ENCODE data around the gene PIGS.

Gene PIGS

GRCh38 chr17:28545141-28545503 is 26.2 kb downstream of the PIGS start:
- DNase-seq (ENCODE audit: insufficient read length, low spot score) (no peak), FAIRE-seq (no peak)
- TF ChIP-seq POU2F2 (IDR thresholded peaks at IDR 0.05; ENCODE audit: low read depth, low read length) (no peak), PAX5 (IDR thresholded peaks at IDR 0.05; ENCODE audit: insufficient read depth, low read length, severe bottlenecking) (no peak), POLR2AphosphoS5 (IDR thresholded peaks at IDR 0.05; ENCODE audit: low read depth, low read length) (no peak), TAF1 (IDR thresholded peaks at IDR 0.05; ENCODE audit: low read depth, low read length) (no peak), POLR2A (IDR thresholded peaks at IDR 0.05; ENCODE audit: low read depth, low read length) (no peak), SPI1 (IDR thresholded peaks at IDR 0.05; ENCODE audit: low read depth, low read length) (no peak)

- TF ChIP-seq TAF1 (IDR thresholded peaks at IDR 0.05; ENCODE audit: low read depth, low read length) (no peak), SPI1 (IDR thresholded peaks at IDR 0.05; ENCODE audit: low read depth, low read length) (no peak), POLR2A (IDR thresholded peaks at IDR 0.05; ENCODE audit: low read depth, low read length) (no peak), PAX5 (IDR thresholded peaks at IDR 0.05; ENCODE audit: insufficient read depth, low read length, severe bottlenecking) (no peak), POLR2AphosphoS5 (IDR thresholded peaks at IDR 0.05; ENCODE audit: low read depth, low read length) (no peak), POU2F2 (IDR thresholded peaks at IDR 0.05; ENCODE audit: low read depth, low read length) (no peak)
- FAIRE-seq, result no peak
- DNase-seq (ENCODE audit: insufficient read length, low spot score), result no peak
These were observed 26.8 kb downstream of the PIGS start for GRCh38 chr17:28544402-28545140.

GRCh38 chr17:28541439-28541838 is 29.9 kb downstream of the PIGS start:
- DNase-seq (ENCODE audit: insufficient read length, low spot score), result no peak
- no peak for FAIRE-seq
- TF ChIP-seq POLR2A (IDR thresholded peaks at IDR 0.05; ENCODE audit: low read depth, low read length) (no peak), SPI1 (IDR thresholded peaks at IDR 0.05; ENCODE audit: low read depth, low read length) (no peak), POLR2AphosphoS5 (IDR thresholded peaks at IDR 0.05; ENCODE audit: low read depth, low read length) (no peak), TAF1 (IDR thresholded peaks at IDR 0.05; ENCODE audit: low read depth, low read length) (no peak), POU2F2 (IDR thresholded peaks at IDR 0.05; ENCODE audit: low read depth, low read length) (no peak), PAX5 (IDR thresholded peaks at IDR 0.05; ENCODE audit: insufficient read depth, low read length, severe bottlenecking) (no peak)

- TF ChIP-seq TAF1 (IDR thresholded peaks at IDR 0.05; ENCODE audit: low read depth, low read length) (no peak), POLR2A (IDR thresholded peaks at IDR 0.05; ENCODE audit: low read depth, low read length) (no peak), SPI1 (IDR thresholded peaks at IDR 0.05; ENCODE audit: low read depth, low read length) (no peak), POLR2AphosphoS5 (IDR thresholded peaks at IDR 0.05; ENCODE audit: low read depth, low read length) (no peak), PAX5 (IDR thresholded peaks at IDR 0.05; ENCODE audit: insufficient read depth, low read length, severe bottlenecking) (no peak), POU2F2 (IDR thresholded peaks at IDR 0.05; ENCODE audit: low read depth, low read length) (no peak)
- DNase-seq (ENCODE audit: insufficient read length, low spot score) (no peak), FAIRE-seq (no peak)
These were observed 31.1 kb downstream of the PIGS start for GRCh38 chr17:28540231-28540630.

- FAIRE-seq (no peak), DNase-seq (ENCODE audit: insufficient read length, low spot score) (no peak)
- no peak for TF ChIP-seq POU2F2 (IDR thresholded peaks at IDR 0.05; ENCODE audit: low read depth, low read length)
- TF ChIP-seq TAF1 (IDR thresholded peaks at IDR 0.05; ENCODE audit: low read depth, low read length), result no peak
- TF ChIP-seq SPI1 (IDR thresholded peaks at IDR 0.05; ENCODE audit: low read depth, low read length), result no peak
- no peak for TF ChIP-seq PAX5 (IDR thresholded peaks at IDR 0.05; ENCODE audit: insufficient read depth, low read length, severe bottlenecking)
- TF ChIP-seq POLR2A (IDR thresholded peaks at IDR 0.05; ENCODE audit: low read depth, low read length), result no peak
- no peak for TF ChIP-seq POLR2AphosphoS5 (IDR thresholded peaks at IDR 0.05; ENCODE audit: low read depth, low read length)
These were observed 32.9 kb downstream of the PIGS start for GRCh38 chr17:28538296-28538895.

GRCh38 chr17:28537219-28537610 is 34.1 kb downstream of the PIGS start:
- DNase-seq (ENCODE audit: insufficient read length, low spot score) (no peak), FAIRE-seq (no peak)
- TF ChIP-seq SPI1 (IDR thresholded peaks at IDR 0.05; ENCODE audit: low read depth, low read length) (no peak), POLR2A (IDR thresholded peaks at IDR 0.05; ENCODE audit: low read depth, low read length) (no peak), POLR2AphosphoS5 (IDR thresholded peaks at IDR 0.05; ENCODE audit: low read depth, low read length) (no peak), TAF1 (IDR thresholded peaks at IDR 0.05; ENCODE audit: low read depth, low read length) (no peak), POU2F2 (IDR thresholded peaks at IDR 0.05; ENCODE audit: low read depth, low read length) (no peak), PAX5 (IDR thresholded peaks at IDR 0.05; ENCODE audit: insufficient read depth, low read length, severe bottlenecking) (no peak)

GRCh38 chr17:28536532-28537218 is 34.6 kb downstream of the PIGS start:
- DNase-seq (ENCODE audit: insufficient read length, low spot score) (no peak), FAIRE-seq (no peak)
- TF ChIP-seq POLR2AphosphoS5 (IDR thresholded peaks at IDR 0.05; ENCODE audit: low read depth, low read length) (no peak), POU2F2 (IDR thresholded peaks at IDR 0.05; ENCODE audit: low read depth, low read length) (no peak), SPI1 (IDR thresholded peaks at IDR 0.05; ENCODE audit: low read depth, low read length) (no peak), PAX5 (IDR thresholded peaks at IDR 0.05; ENCODE audit: insufficient read depth, low read length, severe bottlenecking) (no peak), POLR2A (IDR thresholded peaks at IDR 0.05; ENCODE audit: low read depth, low read length) (no peak), TAF1 (IDR thresholded peaks at IDR 0.05; ENCODE audit: low read depth, low read length) (no peak)

GRCh38 chr17:28534740-28535375 is 36.5 kb downstream of the PIGS start:
- no peak for FAIRE-seq
- TF ChIP-seq POU2F2 (IDR thresholded peaks at IDR 0.05; ENCODE audit: low read depth, low read length), result no peak
- TF ChIP-seq TAF1 (IDR thresholded peaks at IDR 0.05; ENCODE audit: low read depth, low read length), result no peak
- TF ChIP-seq SPI1 (IDR thresholded peaks at IDR 0.05; ENCODE audit: low read depth, low read length), result no peak
- no peak for TF ChIP-seq PAX5 (IDR thresholded peaks at IDR 0.05; ENCODE audit: insufficient read depth, low read length, severe bottlenecking)
- no peak for TF ChIP-seq POLR2A (IDR thresholded peaks at IDR 0.05; ENCODE audit: low read depth, low read length)
- TF ChIP-seq POLR2AphosphoS5 (IDR thresholded peaks at IDR 0.05; ENCODE audit: low read depth, low read length), result no peak

More at GRCh38 chr17:28534740-28535375, 36.5 kb downstream of the PIGS start:
- DNase-seq (ENCODE audit: insufficient read length, low spot score), result no peak
